DND-41 (cell line): Measurements from ENCODE around the gene TASOR.
"Not testable (repeated sequence)": the region's sequence is repeated elsewhere in the genome, so short reads cannot be mapped to it uniquely, and the experiment has no call there.

ENCODE experiments used
- ATAC-seq: fragments of 200-7000 bp; cut with Tn5 transposase; 3 replicates; pipeline ENCODE4 v1.9.1; 2021; ENCODE audit warnings: low read depth; ENCODE audit not compliant: insufficient read depth
- DNase-seq: peaks from one replicate; pipeline ENCODE4 v3.0.0-alpha.2; 2020
- H2AFZ ChIP-seq: 2 replicates; pipeline ENCODE4 v1.6.0; 2012; ENCODE audit warnings: low read depth, low read length
- H3K27ac ChIP-seq: 2 replicates; pipeline ENCODE4 v1.5.1; 2012; ENCODE audit warnings: low read length, inconsistent platforms
- H3K27me3 ChIP-seq: fragments of 200-600 bp; sonication (generic); 2 replicates; pipeline ENCODE4 v1.6.0; 2012; ENCODE audit warnings: low read length, mild to moderate bottlenecking, inconsistent platforms; ENCODE audit not compliant: insufficient read depth, poor library complexity
- H3K36me3 ChIP-seq: 2 replicates; pipeline ENCODE4 v1.5.1; 2012; ENCODE audit warnings: low read length, inconsistent platforms; ENCODE audit not compliant: insufficient read depth
- H3K4me1 ChIP-seq: 2 replicates; pipeline ENCODE4 v1.5.1; 2012; ENCODE audit warnings: mild to moderate bottlenecking, low read length; ENCODE audit not compliant: insufficient read depth
- H3K4me2 ChIP-seq: 2 replicates; pipeline ENCODE4 v1.6.0; 2012; ENCODE audit warnings: mild to moderate bottlenecking, moderate library complexity, low read length, inconsistent platforms; ENCODE audit not compliant: insufficient read depth
- H3K4me3 ChIP-seq, 2 experiments: fragments of 200-600 bp in 1 of 2; shearing (Covaris generic) in 1 of 2; 2 replicates each; pipeline ENCODE4 v1.5.1; 2012 to 2016; ENCODE audit warnings: inconsistent platforms in 2 of 2, low read length in 2 of 2, mild to moderate bottlenecking in 2 of 2, low read depth in 1 of 2, moderate library complexity in 1 of 2
- H3K79me2 ChIP-seq: 2 replicates; pipeline ENCODE4 v1.6.0; 2012; ENCODE audit warnings: low read length, inconsistent platforms; ENCODE audit not compliant: insufficient read depth
- H3K9ac ChIP-seq: 2 replicates; pipeline ENCODE4 v1.6.0; 2012; ENCODE audit warnings: low read depth, mild to moderate bottlenecking, inconsistent platforms, low read length, moderate library complexity
- H3K9me3 ChIP-seq: 2 replicates; pipeline ENCODE4 v1.5.1; 2012; ENCODE audit warnings: low read length, moderate library complexity, mild to moderate bottlenecking, inconsistent platforms; ENCODE audit not compliant: insufficient read depth, severe bottlenecking
- H4K20me1 ChIP-seq: 2 replicates; pipeline ENCODE4 v1.6.0; 2012; ENCODE audit warnings: low read length; ENCODE audit not compliant: insufficient read depth
- CTCF ChIP-seq: IDR thresholded peaks from 2 replicates; pipeline ENCODE4 v1.5.1; 2012; ENCODE audit warnings: borderline replicate concordance, low read length, moderate library complexity, mild to moderate bottlenecking; ENCODE audit not compliant: poor library complexity, severe bottlenecking; ENCODE audit errors: extremely low read depth
- EZH2 ChIP-seq: IDR thresholded peaks from 3 replicates; pipeline ENCODE4 v1.6.1; 2012; ENCODE audit warnings: borderline replicate concordance, low read depth, mild to moderate bottlenecking, moderate library complexity, low read length, inconsistent platforms; ENCODE audit not compliant: severe bottlenecking

Gene TASOR

GRCh38 chr3:56700151-56700550 is 17.1 kb upstream of the TASOR start:
- Histone ChIP-seq H4K20me1 (no peaks in the 10 kb centered on the region), H2AFZ (0 out of 2 replicates have a peak overlapping the region, but pooled peaks have one; percentile 33), H3K36me3 (no peaks in the 10 kb centered on the region), H3K4me2 (no peak overlapping the region), H3K9ac (no peak overlapping the region), H3K27ac (no peak overlapping the region), H3K4me3 (no peak overlapping the region), H3K9me3 (no peaks in the 10 kb centered on the region), H3K79me2 (no peaks in the 10 kb centered on the region), H3K4me1 (peaks cover 15% of the 10 kb centered on the region), H3K27me3 (no peaks in the 10 kb centered on the region)
- TF ChIP-seq CTCF: no peak
- no peak for TF ChIP-seq EZH2
- no peak for DNase-seq
- no peak for ATAC-seq

- no peak overlapping the region for H3K9ac ChIP-seq
- H3K27me3 ChIP-seq: no peaks in the 10 kb centered on the region
- H4K20me1 ChIP-seq: no peaks in the 10 kb centered on the region
- no peaks in the 10 kb centered on the region for H3K36me3 ChIP-seq
- H3K27ac ChIP-seq: peak overlapping the region; percentile 11; the same call in 1 of the 2 replicates
- no peaks in the 10 kb centered on the region for H3K9me3 ChIP-seq
- TF ChIP-seq EZH2 (no peak), CTCF (no peak)
- no peak overlapping the region for H2AFZ ChIP-seq
- H3K4me3 ChIP-seq: no peak overlapping the region
- DNase-seq: no peak
- peak; percentile 42; the same call in 2 of the 3 replicates for ATAC-seq
- H3K79me2 ChIP-seq: no peaks in the 10 kb centered on the region
- H3K4me1 ChIP-seq: peaks cover 45% of the 10 kb centered on the region
- no peak overlapping the region; the same call in 1 of the 2 replicates for H3K4me2 ChIP-seq
Measured at GRCh38 chr3:56694867-56695683, 12.0 kb upstream of the TASOR start.

GRCh38 chr3:56693750-56694149 is 10.7 kb upstream of the TASOR start:
- Histone ChIP-seq H3K9me3 (no peaks in the 10 kb centered on the region), H2AFZ (no peak overlapping the region), H3K4me2 (peak overlapping the region; percentile 66; the same call in 1 of the 2 replicates), H3K79me2 (no peaks in the 10 kb centered on the region), H3K36me3 (no peaks in the 10 kb centered on the region), H3K9ac (no peak overlapping the region), H3K4me1 (peaks cover 45% of the 10 kb centered on the region), H3K27me3 (no peaks in the 10 kb centered on the region), H3K4me3 (no peak overlapping the region), H4K20me1 (no peaks in the 10 kb centered on the region), H3K27ac (peak overlapping the region; percentile 10; the same call in 1 of the 2 replicates)
- TF ChIP-seq CTCF: no peak
- TF ChIP-seq EZH2: no peak
- ATAC-seq (no peak), DNase-seq (no peak)

GRCh38 chr3:56692520-56693433 is 9.7 kb upstream of the TASOR start:
- H3K9me3 ChIP-seq: not testable (repeated sequence)
- H3K4me2 ChIP-seq: peak overlapping the region; percentile 66
- ATAC-seq: peak; percentile 94

GRCh38 chr3:56692001-56692365 is 8.9 kb upstream of the TASOR start:
- peak overlapping the region; percentile 66; the same call in 1 of the 2 replicates for H3K4me2 ChIP-seq
- H2AFZ ChIP-seq, ATAC-seq, H3K36me3 ChIP-seq, H4K20me1 ChIP-seq, H3K9me3 ChIP-seq, H3K9ac ChIP-seq, H3K27me3 ChIP-seq, DNase-seq, H3K79me2 ChIP-seq, H3K4me3 ChIP-seq: not testable (repeated sequence)
- peaks cover 45% of the 10 kb centered on the region for H3K4me1 ChIP-seq
- H3K27ac ChIP-seq: peak overlapping the region; percentile 48; the same call in 1 of the 2 replicates

More at GRCh38 chr3:56692520-56693433, 9.7 kb upstream of the TASOR start:
- not testable (repeated sequence) for H4K20me1 ChIP-seq, H3K27me3 ChIP-seq, H2AFZ ChIP-seq, H3K79me2 ChIP-seq, H3K36me3 ChIP-seq
- Histone ChIP-seq H3K9ac (peak overlapping the region; percentile 53), H3K27ac (peak overlapping the region; percentile 84), H3K4me3 (peak overlapping the region in 1 of 2 experiments; percentile 52; a peak in 2 of 4 replicates), H3K4me1 (peaks cover 45% of the 10 kb centered on the region)
- peak; percentile 70 for DNase-seq
